HepG2 (cell line): ENCODE results near the gene DAB1. TPM values are rescaled to one million over a fixed set of nuclear protein-coding genes. Genes with fewer than 3 reads are reported as not detected.
A peak's percentile ranks its signal among the peaks of the same experiment; 100 is the strongest.

ENCODE experiments used
- ARNTL ChIP-seq: sonication (generic); formaldehyde crosslinking; IDR thresholded peaks from 2 replicates; pipeline ENCODE4 v1.4.0; 2020; ENCODE audit warnings: mild to moderate bottlenecking, missing genetic modification reagents
- DMTF1 ChIP-seq: sonication (generic); formaldehyde crosslinking; IDR thresholded peaks from 2 replicates; pipeline ENCODE4 v1.4.0; 2020; ENCODE audit warnings: mild to moderate bottlenecking, missing genetic modification reagents
- GPN1 ChIP-seq: sonication (generic); formaldehyde crosslinking; IDR thresholded peaks from 2 replicates; pipeline ENCODE4 v1.5.1; 2020; ENCODE audit warnings: missing genetic modification reagents, borderline replicate concordance
- HNF4G ChIP-seq, 2 experiments: sonication (generic) in 1 of 2; formaldehyde crosslinking in 1 of 2; IDR thresholded peaks; 2 replicates each; pipeline versions ENCODE4 v1.4.0 to v1.6.1; 2011 to 2020; ENCODE audit warnings: borderline replicate concordance in 2 of 2, low read depth in 2 of 2, mild to moderate bottlenecking in 2 of 2, low read length in 1 of 2, missing genetic modification reagents in 1 of 2, moderate library complexity in 1 of 2
- IRX3 ChIP-seq: sonication (generic); formaldehyde crosslinking; IDR thresholded peaks from 2 replicates; pipeline ENCODE4 v1.8.1; 2023; ENCODE audit warnings: mild to moderate bottlenecking, low read depth, missing genetic modification reagents, borderline replicate concordance
- MAFK ChIP-seq, 2 experiments: IDR thresholded peaks in 1 of 2; conservative IDR thresholded peaks in 1 of 2; 2 replicates each; pipeline ENCODE4 v1.6.1; 2011; ENCODE audit warnings: improper control_type of control experiment in 2 of 2, low read length in 2 of 2
- PAWR ChIP-seq: sonication (generic); formaldehyde crosslinking; IDR thresholded peaks from 2 replicates; pipeline ENCODE4 v1.4.0; 2020; ENCODE audit warnings: missing genetic modification reagents, mild to moderate bottlenecking, borderline replicate concordance
- PRMT3 ChIP-seq: sonication (generic); formaldehyde crosslinking; IDR thresholded peaks from 2 replicates; pipeline ENCODE4 v1.8.1; 2022; ENCODE audit warnings: low read depth, mild to moderate bottlenecking, moderate library complexity, missing genetic modification reagents, borderline replicate concordance
- SNAPC2 ChIP-seq: sonication (generic); formaldehyde crosslinking; IDR thresholded peaks from 2 replicates; pipeline ENCODE4 v1.8.1; 2022; ENCODE audit warnings: mild to moderate bottlenecking, missing genetic modification reagents
- SP4 ChIP-seq: sonication (generic); formaldehyde crosslinking; IDR thresholded peaks from 2 replicates; pipeline ENCODE4 v1.8.1; 2023; ENCODE audit warnings: mild to moderate bottlenecking, missing genetic modification reagents
- TEAD3 ChIP-seq: optimal IDR thresholded peaks from 2 replicates; pipeline ENCODE3; 2016; ENCODE audit warnings: borderline replicate concordance
- TSC22D2 ChIP-seq: sonication (generic); formaldehyde crosslinking; IDR thresholded peaks from 2 replicates; pipeline ENCODE4 v1.5.1; 2020; ENCODE audit warnings: missing genetic modification reagents, mild to moderate bottlenecking, borderline replicate concordance
- ZNF296 ChIP-seq: sonication (generic); formaldehyde crosslinking; conservative IDR thresholded peaks from 2 replicates; pipeline ENCODE4 v1.5.0; 2020; ENCODE audit warnings: mild to moderate bottlenecking, missing genetic modification reagents
- ZNF737 ChIP-seq: sonication (generic); formaldehyde crosslinking; IDR thresholded peaks from 2 replicates; pipeline ENCODE4 v1.5.0; 2020; ENCODE audit warnings: missing genetic modification reagents, mild to moderate bottlenecking, borderline replicate concordance
- polyA plus RNA-seq, 8 experiments: library from polyadenylated mRNA; depleted of rRNA in 3 of 8; stranded (reverse) in 7 of 8; unstranded in 1 of 8; fragments of >200 nt; fragmentation: Illumina TruSeq in 4 of 8; extraction: Trizol in 4 of 8; gene quantifications; 2 replicates each; pipeline versions ENCODE4 v1.2.1 to v1.2.3, GENCODE V29; 2011 to 2016; ENCODE audit warnings: low read depth in 4 of 8, missing spikeins in 1 of 8, mixed read lengths in 1 of 8; ENCODE audit not compliant: insufficient read depth in 1 of 8
- total RNA-seq, 5 experiments: library from RNA; depleted of rRNA; stranded (reverse); fragments of >200 nt; fragmentation: Illumina TruSeq; extraction: Trizol; gene quantifications; 2 replicates each; pipeline ENCODE4 v1.2.3, GENCODE V29; 2016; ENCODE audit warnings: low read depth in 1 of 5
- TF ChIP-seq, protein P1 (sequence below): sonication (generic); formaldehyde crosslinking; IDR thresholded peaks from 2 replicates; pipeline ENCODE4 v1.8.1; 2023; ENCODE audit warnings: missing genetic modification reagents, inconsistent platforms, borderline replicate concordance
- TF ChIP-seq, protein P2 (sequence below): sonication (generic); formaldehyde crosslinking; IDR thresholded peaks from 2 replicates; pipeline ENCODE4 v1.4.0; 2020; ENCODE audit warnings: mild to moderate bottlenecking, missing genetic modification reagents
- TF ChIP-seq, protein P3 (sequence below): sonication (generic); formaldehyde crosslinking; IDR thresholded peaks from 2 replicates; pipeline ENCODE4 v1.5.0; 2020; ENCODE audit warnings: mild to moderate bottlenecking, missing genetic modification reagents, borderline replicate concordance

Gene DAB1
- total and polyA plus RNA-seq, 2 of the 13 experiments (the other 11 are each of a cell fraction or from before 2014, with no cell fraction given): 0.04 to 0.13 TPM

DNA sequence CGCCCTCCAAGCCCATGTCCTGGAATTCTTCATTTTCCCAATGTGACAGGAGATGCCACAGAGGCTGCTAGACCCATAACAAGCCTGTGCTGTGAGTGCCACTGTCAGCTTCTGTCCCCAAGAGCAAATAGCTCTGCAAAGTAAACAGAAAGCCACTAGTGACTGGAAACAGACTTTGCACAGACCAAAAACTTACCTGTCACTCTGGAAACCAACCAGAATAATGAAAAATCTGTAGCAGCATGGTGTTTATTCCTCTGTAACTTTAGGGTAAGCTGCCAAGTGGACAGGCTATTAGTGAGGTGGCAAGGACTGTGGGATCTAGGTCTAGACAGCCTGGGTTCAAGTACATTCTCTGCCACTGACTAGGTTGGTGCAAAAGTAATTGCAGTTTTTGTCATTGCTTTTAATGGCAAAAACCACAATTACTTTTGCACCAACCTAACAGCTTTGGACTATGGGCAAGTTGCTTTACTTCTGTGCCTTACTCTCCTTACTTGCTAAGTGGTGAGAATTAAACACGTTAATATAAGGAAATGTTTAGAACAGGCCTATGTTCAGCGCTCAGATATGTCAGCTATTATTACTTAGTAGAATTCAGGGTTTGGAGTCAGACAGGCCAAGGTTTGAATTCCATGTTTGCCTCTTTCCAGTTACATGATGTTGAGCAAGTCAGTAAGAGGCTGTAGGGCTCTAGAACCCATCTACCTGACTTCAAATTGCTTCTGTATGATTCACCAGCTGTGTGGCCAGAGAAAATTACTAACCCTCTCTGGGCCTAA is 457.8 kb downstream of the DAB1 start, which contains the start of gene C8B (continued):
- TF ChIP-seq, protein P1, sequence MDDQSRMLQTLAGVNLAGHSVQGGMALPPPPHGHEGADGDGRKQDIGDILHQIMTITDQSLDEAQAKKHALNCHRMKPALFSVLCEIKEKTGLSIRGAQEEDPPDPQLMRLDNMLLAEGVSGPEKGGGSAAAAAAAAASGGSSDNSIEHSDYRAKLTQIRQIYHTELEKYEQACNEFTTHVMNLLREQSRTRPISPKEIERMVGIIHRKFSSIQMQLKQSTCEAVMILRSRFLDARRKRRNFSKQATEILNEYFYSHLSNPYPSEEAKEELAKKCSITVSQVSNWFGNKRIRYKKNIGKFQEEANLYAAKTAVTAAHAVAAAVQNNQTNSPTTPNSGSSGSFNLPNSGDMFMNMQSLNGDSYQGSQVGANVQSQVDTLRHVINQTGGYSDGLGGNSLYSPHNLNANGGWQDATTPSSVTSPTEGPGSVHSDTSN (CRISPR knock-in tag): no peak
- TF ChIP-seq DMTF1 (CRISPR knock-in tag) (no peak), ZNF737 (CRISPR knock-in tag) (no peak), IRX3 (no peak), PAWR (CRISPR knock-in tag) (no peak), ZNF296 (CRISPR knock-in tag) (no peak), SP4 (CRISPR knock-in tag) (no peak), HNF4G (IDR thresholded peaks at IDR 0.05; ENCODE audit: borderline replicate concordance, low read depth, low read length) (peak; percentile 79; the same call in 1 of the 2 replicates), HNF4G (CRISPR knock-in tag; IDR thresholded peaks at IDR 0.05; ENCODE audit: borderline replicate concordance, low read depth) (peak; percentile 55; the same call in 1 of the 2 replicates), PRMT3 (no peak), MAFK (conservative IDR thresholded peaks at IDR 0.05 in 1 of 2, IDR thresholded peaks at IDR 0.05 in 1 of 2; ENCODE audit: low read length in 2 of 2) (no peak), TSC22D2 (CRISPR knock-in tag) (no peak), GPN1 (CRISPR knock-in tag) (no peak), ARNTL (CRISPR knock-in tag) (no peak), SNAPC2 (CRISPR knock-in tag) (no peak), TEAD3 (CRISPR knock-in tag) (peak; percentile 78)
- TF ChIP-seq, protein P2, sequence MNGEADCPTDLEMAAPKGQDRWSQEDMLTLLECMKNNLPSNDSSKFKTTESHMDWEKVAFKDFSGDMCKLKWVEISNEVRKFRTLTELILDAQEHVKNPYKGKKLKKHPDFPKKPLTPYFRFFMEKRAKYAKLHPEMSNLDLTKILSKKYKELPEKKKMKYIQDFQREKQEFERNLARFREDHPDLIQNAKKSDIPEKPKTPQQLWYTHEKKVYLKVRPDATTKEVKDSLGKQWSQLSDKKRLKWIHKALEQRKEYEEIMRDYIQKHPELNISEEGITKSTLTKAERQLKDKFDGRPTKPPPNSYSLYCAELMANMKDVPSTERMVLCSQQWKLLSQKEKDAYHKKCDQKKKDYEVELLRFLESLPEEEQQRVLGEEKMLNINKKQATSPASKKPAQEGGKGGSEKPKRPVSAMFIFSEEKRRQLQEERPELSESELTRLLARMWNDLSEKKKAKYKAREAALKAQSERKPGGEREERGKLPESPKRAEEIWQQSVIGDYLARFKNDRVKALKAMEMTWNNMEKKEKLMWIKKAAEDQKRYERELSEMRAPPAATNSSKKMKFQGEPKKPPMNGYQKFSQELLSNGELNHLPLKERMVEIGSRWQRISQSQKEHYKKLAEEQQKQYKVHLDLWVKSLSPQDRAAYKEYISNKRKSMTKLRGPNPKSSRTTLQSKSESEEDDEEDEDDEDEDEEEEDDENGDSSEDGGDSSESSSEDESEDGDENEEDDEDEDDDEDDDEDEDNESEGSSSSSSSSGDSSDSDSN (CRISPR knock-in tag): no peak
- TF ChIP-seq, protein P3, sequence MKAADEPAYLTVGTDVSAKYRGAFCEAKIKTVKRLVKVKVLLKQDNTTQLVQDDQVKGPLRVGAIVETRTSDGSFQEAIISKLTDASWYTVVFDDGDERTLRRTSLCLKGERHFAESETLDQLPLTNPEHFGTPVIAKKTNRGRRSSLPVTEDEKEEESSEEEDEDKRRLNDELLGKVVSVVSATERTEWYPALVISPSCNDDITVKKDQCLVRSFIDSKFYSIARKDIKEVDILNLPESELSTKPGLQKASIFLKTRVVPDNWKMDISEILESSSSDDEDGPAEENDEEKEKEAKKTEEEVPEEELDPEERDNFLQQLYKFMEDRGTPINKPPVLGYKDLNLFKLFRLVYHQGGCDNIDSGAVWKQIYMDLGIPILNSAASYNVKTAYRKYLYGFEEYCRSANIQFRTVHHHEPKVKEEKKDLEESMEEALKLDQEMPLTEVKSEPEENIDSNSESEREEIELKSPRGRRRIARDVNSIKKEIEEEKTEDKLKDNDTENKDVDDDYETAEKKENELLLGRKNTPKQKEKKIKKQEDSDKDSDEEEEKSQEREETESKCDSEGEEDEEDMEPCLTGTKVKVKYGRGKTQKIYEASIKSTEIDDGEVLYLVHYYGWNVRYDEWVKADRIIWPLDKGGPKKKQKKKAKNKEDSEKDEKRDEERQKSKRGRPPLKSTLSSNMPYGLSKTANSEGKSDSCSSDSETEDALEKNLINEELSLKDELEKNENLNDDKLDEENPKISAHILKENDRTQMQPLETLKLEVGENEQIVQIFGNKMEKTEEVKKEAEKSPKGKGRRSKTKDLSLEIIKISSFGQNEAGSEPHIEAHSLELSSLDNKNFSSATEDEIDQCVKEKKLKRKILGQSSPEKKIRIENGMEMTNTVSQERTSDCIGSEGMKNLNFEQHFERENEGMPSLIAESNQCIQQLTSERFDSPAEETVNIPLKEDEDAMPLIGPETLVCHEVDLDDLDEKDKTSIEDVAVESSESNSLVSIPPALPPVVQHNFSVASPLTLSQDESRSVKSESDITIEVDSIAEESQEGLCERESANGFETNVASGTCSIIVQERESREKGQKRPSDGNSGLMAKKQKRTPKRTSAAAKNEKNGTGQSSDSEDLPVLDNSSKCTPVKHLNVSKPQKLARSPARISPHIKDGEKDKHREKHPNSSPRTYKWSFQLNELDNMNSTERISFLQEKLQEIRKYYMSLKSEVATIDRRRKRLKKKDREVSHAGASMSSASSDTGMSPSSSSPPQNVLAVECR: no peak; the same call in 1 of the 2 replicates
